GM12801 (cell line): Measurements from ENCODE around the gene EGFL8.

Experiments
- CTCF ChIP-seq: IDR thresholded peaks from one replicate; pipeline ENCODE4 v1.5.1; 2011; ENCODE audit warnings: control low read depth; ENCODE audit not compliant: insufficient read length; ENCODE audit errors: extremely low read depth

Gene EGFL8

GRCh38 chr6:32195652-32195901 is 31.2 kb downstream of the EGFL8 start:
- TF ChIP-seq CTCF: no peak

- TF ChIP-seq CTCF: no peak
Measured at GRCh38 chr6:32195902-32196681, 31.7 kb downstream of the EGFL8 start.

GRCh38 chr6:32196682-32197616 is 32.6 kb downstream of the EGFL8 start:
- TF ChIP-seq CTCF: no peak

GRCh38 chr6:32198345-32198696 is 33.9 kb downstream of the EGFL8 start:
- TF ChIP-seq CTCF: no peak

GRCh38 chr6:32198866-32199265 is 34.5 kb downstream of the EGFL8 start:
- no peak for TF ChIP-seq CTCF

GRCh38 chr6:32200711-32201475 is 36.5 kb downstream of the EGFL8 start:
- TF ChIP-seq CTCF: no peak

GRCh38 chr6:32202186-32202585 is 37.8 kb downstream of the EGFL8 start:
- no peak for TF ChIP-seq CTCF
